Measurements from ENCODE around the gene CCNY. TPM values are rescaled to one million over a fixed set of nuclear protein-coding genes. Genes with fewer than 3 reads are reported as not detected.

Gene CCNY
- total and polyA plus RNA-seq, 2 of the 13 experiments (the other 11 are each of a cell fraction or from before 2014, with no cell fraction given), result 48.2 to 54.7 TPM

DNA sequence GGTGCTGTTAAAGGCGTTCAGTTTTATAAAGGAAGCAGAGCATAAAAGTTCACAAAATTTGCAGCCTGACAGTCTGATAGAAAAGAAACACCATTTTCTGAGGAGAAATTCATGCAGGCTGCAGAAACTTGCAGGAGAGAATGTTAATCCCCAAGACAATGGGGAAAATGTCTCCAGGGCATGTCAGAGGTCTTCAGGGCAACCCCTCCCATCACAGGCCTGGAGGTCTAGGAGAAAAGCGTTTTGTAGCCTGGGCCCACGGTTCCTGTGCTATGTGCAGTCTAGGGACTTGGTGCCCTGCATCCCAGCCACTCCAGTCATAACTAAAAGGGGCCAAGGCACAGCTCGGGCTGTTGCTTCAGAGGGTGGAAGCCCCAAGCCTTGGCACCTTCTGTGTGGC lies 200.5 kb downstream of the CCNY start:
- no peak overlapping the region for H2AFZ ChIP-seq (ENCODE audit: low read length)
- no peaks in the 10 kb centered on the region for H3K9me3 ChIP-seq (ENCODE audit: low read length)
- no peaks in the 10 kb centered on the region for H3K79me2 ChIP-seq (ENCODE audit: insufficient read depth, low read length)
- ChIA-PET POLR2A (no interaction called here), CTCF (ENCODE audit: low intra/inter-chr PET ratio, low total read pairs) (no interaction called here)
- H3K9ac ChIP-seq (ENCODE audit: insufficient read depth, low read depth, low read length), result no peak overlapping the region
- no peak overlapping the region for H3K27ac ChIP-seq (ENCODE audit: extremely low read length, insufficient read depth, low read length)
- WGBS (ENCODE audit: low lambda C conversion rate), result 98% methylated on average over 2 of the region's 4 CpGs
- H4K20me1 ChIP-seq (ENCODE audit: insufficient read depth, low read length), result no peaks in the 10 kb centered on the region
- BruUV-seq (replicated peaks), result no TSS peak
- intact Hi-C loops (cut with micrococcal nuclease; ENCODE audit: unreplicated experiment) (no loop called here), in situ Hi-C loops (cut with HindIII; ENCODE audit: extremely low pct_ligation_motif_present, low pct_unique_long_range_greater_than_20kb) (no loop called here)
- peaks cover 19 to 58% of the 10 kb centered on the region in 2 experiments; a peak in 4 of 5 replicates for H3K36me3 ChIP-seq (replicated peaks in 1 of 2; ENCODE audit: control insufficient read depth in 1 of 2, insufficient read depth in 2 of 2, low read length in 2 of 2)
- H3K4me3 ChIP-seq (replicated peaks in 1 of 3; ENCODE audit: insufficient read depth in 1 of 3, low read depth in 2 of 3, low read length in 3 of 3), result no peak overlapping the region
- H3K4me1 ChIP-seq (ENCODE audit: insufficient read depth, low read length), result peaks cover 3% of the 10 kb centered on the region; the same call in 1 of the 2 replicates
- no peak for FAIRE-seq
- DNase-seq (ENCODE audit: low spot score), result no peak
- no peaks in the 10 kb centered on the region for H3K27me3 ChIP-seq (ENCODE audit: control insufficient read depth in 1 of 2, insufficient read depth in 2 of 2, low read length in 2 of 2)
- no peak overlapping the region for H3K4me2 ChIP-seq (ENCODE audit: low read depth, low read length)
- no peak for ATAC-seq
- TF ChIP-seq ZNF230 (CRISPR knock-in tag; IDR thresholded peaks at IDR 0.05), result no peak
- TF ChIP-seq, protein P1, sequence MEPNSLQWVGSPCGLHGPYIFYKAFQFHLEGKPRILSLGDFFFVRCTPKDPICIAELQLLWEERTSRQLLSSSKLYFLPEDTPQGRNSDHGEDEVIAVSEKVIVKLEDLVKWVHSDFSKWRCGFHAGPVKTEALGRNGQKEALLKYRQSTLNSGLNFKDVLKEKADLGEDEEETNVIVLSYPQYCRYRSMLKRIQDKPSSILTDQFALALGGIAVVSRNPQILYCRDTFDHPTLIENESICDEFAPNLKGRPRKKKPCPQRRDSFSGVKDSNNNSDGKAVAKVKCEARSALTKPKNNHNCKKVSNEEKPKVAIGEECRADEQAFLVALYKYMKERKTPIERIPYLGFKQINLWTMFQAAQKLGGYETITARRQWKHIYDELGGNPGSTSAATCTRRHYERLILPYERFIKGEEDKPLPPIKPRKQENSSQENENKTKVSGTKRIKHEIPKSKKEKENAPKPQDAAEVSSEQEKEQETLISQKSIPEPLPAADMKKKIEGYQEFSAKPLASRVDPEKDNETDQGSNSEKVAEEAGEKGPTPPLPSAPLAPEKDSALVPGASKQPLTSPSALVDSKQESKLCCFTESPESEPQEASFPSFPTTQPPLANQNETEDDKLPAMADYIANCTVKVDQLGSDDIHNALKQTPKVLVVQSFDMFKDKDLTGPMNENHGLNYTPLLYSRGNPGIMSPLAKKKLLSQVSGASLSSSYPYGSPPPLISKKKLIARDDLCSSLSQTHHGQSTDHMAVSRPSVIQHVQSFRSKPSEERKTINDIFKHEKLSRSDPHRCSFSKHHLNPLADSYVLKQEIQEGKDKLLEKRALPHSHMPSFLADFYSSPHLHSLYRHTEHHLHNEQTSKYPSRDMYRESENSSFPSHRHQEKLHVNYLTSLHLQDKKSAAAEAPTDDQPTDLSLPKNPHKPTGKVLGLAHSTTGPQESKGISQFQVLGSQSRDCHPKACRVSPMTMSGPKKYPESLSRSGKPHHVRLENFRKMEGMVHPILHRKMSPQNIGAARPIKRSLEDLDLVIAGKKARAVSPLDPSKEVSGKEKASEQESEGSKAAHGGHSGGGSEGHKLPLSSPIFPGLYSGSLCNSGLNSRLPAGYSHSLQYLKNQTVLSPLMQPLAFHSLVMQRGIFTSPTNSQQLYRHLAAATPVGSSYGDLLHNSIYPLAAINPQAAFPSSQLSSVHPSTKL (CRISPR knock-in tag; IDR thresholded peaks at IDR 0.05), result no peak
- TF ChIP-seq YEATS4 (CRISPR knock-in tag; IDR thresholded peaks at IDR 0.05; ENCODE audit: borderline replicate concordance), result no peak
- TF ChIP-seq, protein P2, sequence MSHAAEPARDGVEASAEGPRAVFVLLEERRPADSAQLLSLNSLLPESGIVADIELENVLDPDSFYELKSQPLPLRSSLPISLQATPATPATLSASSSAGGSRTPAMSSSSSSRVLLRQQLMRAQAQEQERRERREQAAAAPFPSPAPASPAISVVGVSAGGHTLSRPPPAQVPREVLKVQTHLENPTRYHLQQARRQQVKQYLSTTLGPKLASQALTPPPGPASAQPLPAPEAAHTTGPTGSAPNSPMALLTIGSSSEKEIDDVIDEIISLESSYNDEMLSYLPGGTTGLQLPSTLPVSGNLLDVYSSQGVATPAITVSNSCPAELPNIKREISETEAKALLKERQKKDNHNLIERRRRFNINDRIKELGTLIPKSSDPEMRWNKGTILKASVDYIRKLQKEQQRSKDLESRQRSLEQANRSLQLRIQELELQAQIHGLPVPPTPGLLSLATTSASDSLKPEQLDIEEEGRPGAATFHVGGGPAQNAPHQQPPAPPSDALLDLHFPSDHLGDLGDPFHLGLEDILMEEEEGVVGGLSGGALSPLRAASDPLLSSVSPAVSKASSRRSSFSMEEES (CRISPR knock-in tag; IDR thresholded peaks at IDR 0.05), result no peak
- TF ChIP-seq, protein P3, sequence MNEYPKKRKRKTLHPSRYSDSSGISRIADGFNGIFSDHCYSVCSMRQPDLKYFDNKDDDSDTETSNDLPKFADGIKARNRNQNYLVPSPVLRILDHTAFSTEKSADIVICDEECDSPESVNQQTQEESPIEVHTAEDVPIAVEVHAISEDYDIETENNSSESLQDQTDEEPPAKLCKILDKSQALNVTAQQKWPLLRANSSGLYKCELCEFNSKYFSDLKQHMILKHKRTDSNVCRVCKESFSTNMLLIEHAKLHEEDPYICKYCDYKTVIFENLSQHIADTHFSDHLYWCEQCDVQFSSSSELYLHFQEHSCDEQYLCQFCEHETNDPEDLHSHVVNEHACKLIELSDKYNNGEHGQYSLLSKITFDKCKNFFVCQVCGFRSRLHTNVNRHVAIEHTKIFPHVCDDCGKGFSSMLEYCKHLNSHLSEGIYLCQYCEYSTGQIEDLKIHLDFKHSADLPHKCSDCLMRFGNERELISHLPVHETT (CRISPR knock-in tag; conservative IDR thresholded peaks at IDR 0.05), result no peak
- no peak for TF ChIP-seq ZNF24 (IDR thresholded peaks at IDR 0.05)
- no peak for TF ChIP-seq ZNF44 (CRISPR knock-in tag; IDR thresholded peaks at IDR 0.05)
- TF ChIP-seq, protein P4, sequence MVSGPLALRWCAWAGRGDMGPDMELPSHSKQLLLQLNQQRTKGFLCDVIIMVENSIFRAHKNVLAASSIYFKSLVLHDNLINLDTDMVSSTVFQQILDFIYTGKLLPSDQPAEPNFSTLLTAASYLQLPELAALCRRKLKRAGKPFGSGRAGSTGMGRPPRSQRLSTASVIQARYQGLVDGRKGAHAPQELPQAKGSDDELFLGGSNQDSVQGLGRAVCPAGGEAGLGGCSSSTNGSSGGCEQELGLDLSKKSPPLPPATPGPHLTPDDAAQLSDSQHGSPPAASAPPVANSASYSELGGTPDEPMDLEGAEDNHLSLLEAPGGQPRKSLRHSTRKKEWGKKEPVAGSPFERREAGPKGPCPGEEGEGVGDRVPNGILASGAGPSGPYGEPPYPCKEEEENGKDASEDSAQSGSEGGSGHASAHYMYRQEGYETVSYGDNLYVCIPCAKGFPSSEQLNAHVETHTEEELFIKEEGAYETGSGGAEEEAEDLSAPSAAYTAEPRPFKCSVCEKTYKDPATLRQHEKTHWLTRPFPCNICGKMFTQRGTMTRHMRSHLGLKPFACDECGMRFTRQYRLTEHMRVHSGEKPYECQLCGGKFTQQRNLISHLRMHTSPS (CRISPR knock-in tag; IDR thresholded peaks at IDR 0.05; ENCODE audit: low read depth), result no peak
- no peak for TF ChIP-seq ZFP1 (CRISPR knock-in tag; IDR thresholded peaks at IDR 0.05)
- TF ChIP-seq ARID2 (CRISPR knock-in tag; IDR thresholded peaks at IDR 0.05; ENCODE audit: borderline replicate concordance), result no peak
- no peak for TF ChIP-seq ZNF614 (CRISPR knock-in tag; IDR thresholded peaks at IDR 0.05; ENCODE audit: borderline replicate concordance)
- TF ChIP-seq RBM39 (IDR thresholded peaks at IDR 0.05; ENCODE audit: low read depth, low read length, poor library complexity, severe bottlenecking), result no peak
- TF ChIP-seq ZNF564 (CRISPR knock-in tag; IDR thresholded peaks at IDR 0.05), result no peak

Data from HepG2 (cell line).